Urinary bladder (tissue), 4 donors: ENCODE data around the gene MTPN. TPM values are rescaled to one million over a fixed set of nuclear protein-coding genes. Genes with fewer than 3 reads are reported as not detected.
A peak's percentile ranks its signal among the peaks of the same experiment; 100 is the strongest.

Experiments
- DNase-seq: peaks from one replicate; pipeline ENCODE4 v3.0.0-alpha.2; 2015; ENCODE audit errors: extremely low spot score
- H3K27ac ChIP-seq: one replicate; pipeline ENCODE4 v1.5.1; 2013; ENCODE audit warnings: low read depth, mild to moderate bottlenecking, moderate library complexity
- H3K36me3 ChIP-seq: one replicate; pipeline ENCODE4 v1.6.1; 2013; ENCODE audit warnings: mild to moderate bottlenecking, moderate library complexity; ENCODE audit not compliant: insufficient read depth
- H3K4me1 ChIP-seq: one replicate; pipeline ENCODE4 v1.6.1; 2013; ENCODE audit warnings: mild to moderate bottlenecking, moderate library complexity; ENCODE audit not compliant: insufficient read depth
- H3K4me3 ChIP-seq: one replicate; pipeline ENCODE4 v1.5.1; 2013; ENCODE audit warnings: low read depth, low read length
- WGBS: extraction: QIAGEN DNeasy Blood & Tissue Kit; methylation state at CpG from one replicate; pipeline ENCODE4 v1.1.7; 2013; 5-methylcytosine and 5-hydroxymethylcytosine counted together
- polyA plus RNA-seq: library from polyadenylated mRNA; stranded (reverse); fragments of 200-250 nt; gene quantifications from one replicate; pipeline ENCODE4 v1.2.3, GENCODE V29; 2013
- small RNA-seq: library from RNA; depleted of rRNA; stranded (forward); fragments of <200 nt; gene quantifications from one replicate; pipeline ENCODE3, GENCODE V24; 2014
- total RNA-seq: library from RNA; depleted of rRNA; stranded (reverse); fragments of >200 nt; gene quantifications from one replicate; pipeline ENCODE4 v1.2.3, GENCODE V29; 2014
- donor health status: healthy with polysubstance abuse.
- donor health status: healthy.

The MTPN gene
- total and polyA plus RNA-seq, 2 donors: 118 to 148 TPM

- Histone ChIP-seq H3K4me3 (no peak overlapping the region), H3K27ac (no peak overlapping the region), H3K4me1 (no peaks in the 10 kb centered on the region), H3K36me3 (no peaks in the 10 kb centered on the region)
- DNase-seq: no peak
- WGBS: 89% methylated on average over 3 of the region's 3 CpGs
Observed at GRCh38 chr7:135898226-135898625, 78.9 kb downstream of the MTPN start.

- no peak overlapping the region for H3K4me3 ChIP-seq
- no peaks in the 10 kb centered on the region for H3K36me3 ChIP-seq
- 88% methylated on average over 3 of the region's 3 CpGs for WGBS
- DNase-seq: no peak
- no peak overlapping the region for H3K27ac ChIP-seq
- H3K4me1 ChIP-seq: no peaks in the 10 kb centered on the region
Observed at GRCh38 chr7:135894816-135895215, 82.3 kb downstream of the MTPN start.

GRCh38 chr7:135889823-135890222 lies 87.3 kb downstream of the MTPN start:
- no peak for DNase-seq
- Histone ChIP-seq H3K36me3 (no peaks in the 10 kb centered on the region), H3K27ac (no peak overlapping the region), H3K4me3 (no peak overlapping the region), H3K4me1 (no peaks in the 10 kb centered on the region)
- WGBS: 89% methylated on average over 6 of the region's 6 CpGs

GRCh38 chr7:135888740-135889139 lies 88.4 kb downstream of the MTPN start:
- no peak overlapping the region for H3K27ac ChIP-seq
- no peaks in the 10 kb centered on the region for H3K36me3 ChIP-seq
- no peaks in the 10 kb centered on the region for H3K4me1 ChIP-seq
- H3K4me3 ChIP-seq: no peak overlapping the region
- WGBS: 60% methylated on average over 5 of the region's 5 CpGs
- no peak for DNase-seq

GRCh38 chr7:135886345-135887132 lies 90.6 kb downstream of the MTPN start:
- H3K36me3 ChIP-seq: no peaks in the 10 kb centered on the region
- peak overlapping the region; percentile 5 for H3K27ac ChIP-seq
- H3K4me3 ChIP-seq: no peak overlapping the region
- no peak for DNase-seq
- no peaks in the 10 kb centered on the region for H3K4me1 ChIP-seq
- 61% methylated on average over 5 of the region's 5 CpGs for WGBS

GRCh38 chr7:135884495-135885232 lies 92.5 kb downstream of the MTPN start:
- Histone ChIP-seq H3K27ac (no peak overlapping the region), H3K36me3 (no peaks in the 10 kb centered on the region), H3K4me1 (no peaks in the 10 kb centered on the region), H3K4me3 (no peak overlapping the region)
- no peak for DNase-seq
- WGBS: 74% methylated on average over 9 of the region's 9 CpGs

GRCh38 chr7:135879233-135879632 lies 97.9 kb downstream of the MTPN start:
- H3K36me3 ChIP-seq: no peaks in the 10 kb centered on the region
- no peak overlapping the region for H3K4me3 ChIP-seq
- H3K4me1 ChIP-seq: no peaks in the 10 kb centered on the region
- DNase-seq: no peak
- no peak overlapping the region for H3K27ac ChIP-seq

GRCh38 chr7:135878284-135878683 lies 98.9 kb downstream of the MTPN start:
- DNase-seq: no peak
- 89% methylated on average over 3 of the region's 3 CpGs for WGBS
- no peak overlapping the region for H3K4me3 ChIP-seq
- H3K4me1 ChIP-seq: no peaks in the 10 kb centered on the region
- H3K27ac ChIP-seq: no peak overlapping the region
- no peaks in the 10 kb centered on the region for H3K36me3 ChIP-seq

- Histone ChIP-seq H3K4me1 (no peaks in the 10 kb centered on the region), H3K4me3 (no peak overlapping the region), H3K36me3 (no peaks in the 10 kb centered on the region), H3K27ac (no peak overlapping the region)
- DNase-seq: peak; percentile 8
- 67% methylated on average over 5 of the region's 5 CpGs for WGBS
Observed at GRCh38 chr7:135877805-135878204, 99.4 kb downstream of the MTPN start.

Small RNAs within 50 kb of the gene (small RNA-seq; reads per million reads assigned to genes)
- gene RNU6-223P: not detected

Other genes starting within 250 kb of the MTPN start
- gene SLC13A4, start 249.2 kb downstream of the MTPN start, total RNA-seq: not detected
- gene SLC13A4, start 249.2 kb downstream of the MTPN start, polyA plus RNA-seq: 0.03 TPM
- gene FAM180A, start 228.5 kb downstream of the MTPN start, total RNA-seq: 0.63 TPM
- 2.9 TPM for gene FAM180A, start 228.5 kb downstream of the MTPN start, polyA plus RNA-seq